Fibroblast of pulmonary artery (primary cell): ENCODE data around the gene ADGRF5.

Experiments used
- DNase-seq: peaks from one replicate; pipeline ENCODE4 v3.0.0-alpha.2; 2010; ENCODE audit warnings: low read depth
- H3K4me3 ChIP-seq: replicated peaks from 2 replicates; pipeline ENCODE4 v1.5.1; 2011; ENCODE audit warnings: low read depth, mild to moderate bottlenecking, control low read depth, low read length, moderate library complexity
- TF ChIP-seq, protein P1 (sequence below): IDR thresholded peaks from 2 replicates; pipeline ENCODE4 v1.5.1; 2011; ENCODE audit warnings: mild to moderate bottlenecking, control low read depth, low read length, inconsistent platforms; ENCODE audit errors: missing control alignments

ADGRF5 gene

DNA sequence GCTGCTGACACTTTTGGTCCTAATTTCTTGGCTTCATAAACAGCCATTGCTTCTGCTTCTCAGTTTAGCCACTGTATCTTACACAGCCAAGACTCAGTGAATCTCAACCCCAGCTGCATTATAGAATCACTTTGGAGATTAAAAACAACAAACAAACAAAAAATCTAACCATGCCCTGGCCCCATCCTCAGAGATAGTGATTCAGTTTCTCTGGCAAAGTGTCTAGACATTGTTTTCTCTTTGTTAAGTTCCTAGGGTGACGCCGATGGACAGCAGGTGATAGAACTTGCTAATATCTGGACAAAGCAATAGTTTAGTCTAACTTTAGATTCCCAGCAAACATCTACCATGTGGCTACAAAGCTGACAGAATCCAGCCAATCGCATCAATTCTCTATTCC lies 2.9 kb downstream of the ADGRF5 start:
- H3K4me3 ChIP-seq, result no peak overlapping the region
- peak; percentile 48 for DNase-seq
- TF ChIP-seq, protein P1, sequence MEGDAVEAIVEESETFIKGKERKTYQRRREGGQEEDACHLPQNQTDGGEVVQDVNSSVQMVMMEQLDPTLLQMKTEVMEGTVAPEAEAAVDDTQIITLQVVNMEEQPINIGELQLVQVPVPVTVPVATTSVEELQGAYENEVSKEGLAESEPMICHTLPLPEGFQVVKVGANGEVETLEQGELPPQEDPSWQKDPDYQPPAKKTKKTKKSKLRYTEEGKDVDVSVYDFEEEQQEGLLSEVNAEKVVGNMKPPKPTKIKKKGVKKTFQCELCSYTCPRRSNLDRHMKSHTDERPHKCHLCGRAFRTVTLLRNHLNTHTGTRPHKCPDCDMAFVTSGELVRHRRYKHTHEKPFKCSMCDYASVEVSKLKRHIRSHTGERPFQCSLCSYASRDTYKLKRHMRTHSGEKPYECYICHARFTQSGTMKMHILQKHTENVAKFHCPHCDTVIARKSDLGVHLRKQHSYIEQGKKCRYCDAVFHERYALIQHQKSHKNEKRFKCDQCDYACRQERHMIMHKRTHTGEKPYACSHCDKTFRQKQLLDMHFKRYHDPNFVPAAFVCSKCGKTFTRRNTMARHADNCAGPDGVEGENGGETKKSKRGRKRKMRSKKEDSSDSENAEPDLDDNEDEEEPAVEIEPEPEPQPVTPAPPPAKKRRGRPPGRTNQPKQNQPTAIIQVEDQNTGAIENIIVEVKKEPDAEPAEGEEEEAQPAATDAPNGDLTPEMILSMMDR, result no peak

DNA sequence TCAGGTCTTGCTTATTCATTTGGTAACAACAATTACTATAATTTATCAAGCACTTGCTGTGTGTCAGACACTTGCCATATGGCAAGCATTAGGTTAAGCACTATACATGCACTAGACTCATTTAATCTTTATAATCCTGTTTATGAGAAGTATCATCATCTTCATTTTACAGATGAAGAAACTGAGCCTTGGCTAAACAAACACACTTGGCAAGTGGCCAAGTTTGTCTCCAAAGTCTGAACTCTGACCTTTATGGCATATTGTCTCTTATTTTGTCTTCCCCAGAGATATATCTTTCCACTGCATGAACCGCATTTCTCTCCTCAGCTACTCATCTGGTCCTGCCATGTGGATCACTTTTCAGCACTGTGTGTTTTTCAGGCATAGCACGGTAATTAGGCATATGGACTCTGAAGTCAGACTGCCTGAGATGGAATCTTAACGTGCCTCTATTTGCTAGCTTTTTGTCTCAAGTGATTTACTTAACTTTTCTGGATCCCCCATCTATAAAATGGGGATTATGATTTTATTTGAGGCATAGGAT lies 4.7 kb downstream of the ADGRF5 start:
- no peak for DNase-seq
- H3K4me3 ChIP-seq, result no peak overlapping the region
- TF ChIP-seq, protein P1, result no peak

DNA sequence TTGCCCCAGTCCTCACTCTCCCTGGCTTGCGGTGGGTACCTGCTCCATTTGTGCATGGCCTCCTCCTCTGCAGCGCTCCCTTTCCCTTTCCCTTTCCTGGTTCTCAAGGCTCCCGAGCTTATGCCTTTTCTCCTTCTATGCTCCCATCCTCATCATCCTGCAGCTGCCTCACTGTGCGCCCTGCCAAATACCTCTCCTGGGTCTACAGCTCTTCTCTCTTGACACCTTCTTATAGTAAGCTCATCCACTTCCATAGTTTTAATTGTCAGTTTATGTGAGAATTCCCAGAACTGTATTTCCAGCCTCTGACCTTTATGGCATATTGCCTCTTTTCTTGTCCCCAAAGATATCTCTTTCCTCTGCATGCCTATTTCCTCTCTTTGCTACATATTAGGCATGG lies 5.9 kb downstream of the ADGRF5 start:
- no peak overlapping the region for H3K4me3 ChIP-seq
- TF ChIP-seq, protein P1, result no peak
- DNase-seq, result no peak

DNA sequence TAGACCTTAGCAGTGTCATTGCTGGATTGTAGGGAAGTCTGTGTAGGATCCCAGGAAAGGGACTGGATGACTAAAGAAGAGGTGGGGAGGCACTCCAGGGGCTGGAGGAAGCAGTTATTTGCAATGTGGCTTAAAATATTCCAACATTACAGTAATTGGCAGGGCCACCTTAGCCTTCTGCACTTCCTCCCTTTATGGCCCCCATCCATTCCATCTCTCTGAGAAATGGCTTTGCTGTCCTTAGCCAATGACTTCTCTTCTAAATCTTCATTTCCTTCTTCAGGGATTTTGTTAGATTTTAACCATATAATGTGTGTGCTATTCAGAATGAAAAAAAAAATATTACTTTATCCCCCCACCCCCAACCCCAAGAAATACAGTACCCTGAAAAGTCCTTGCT lies 6.4 kb downstream of the ADGRF5 start:
- no peak for DNase-seq
- TF ChIP-seq, protein P1, result no peak
- no peak overlapping the region for H3K4me3 ChIP-seq

DNA sequence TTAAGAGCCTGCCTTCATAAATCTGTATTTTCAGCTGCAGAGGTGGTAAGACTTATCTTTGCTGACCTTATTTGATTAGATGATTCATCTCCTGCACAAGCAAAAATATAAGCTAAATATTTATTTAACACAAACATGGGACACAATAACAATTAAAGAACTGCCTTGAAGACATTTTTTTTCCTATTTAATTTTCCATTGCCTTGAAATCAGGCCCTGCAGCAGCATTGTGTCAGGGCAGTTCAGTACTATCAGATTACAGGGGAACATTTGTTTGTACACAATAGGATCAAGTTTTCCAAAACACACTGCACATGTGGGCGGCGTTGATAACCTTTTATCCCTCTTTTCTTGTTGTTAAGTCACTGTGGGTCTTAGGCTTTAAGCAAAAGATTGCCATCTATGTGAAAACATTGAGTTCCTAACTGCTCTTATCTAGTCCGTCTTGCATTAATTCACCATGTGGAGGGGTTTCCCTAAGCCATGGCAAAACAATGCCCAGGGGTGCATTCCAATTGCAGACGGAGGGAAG lies 7.4 kb downstream of the ADGRF5 start:
- TF ChIP-seq, protein P1, result no peak
- no peak for DNase-seq
- no peak overlapping the region for H3K4me3 ChIP-seq

DNA sequence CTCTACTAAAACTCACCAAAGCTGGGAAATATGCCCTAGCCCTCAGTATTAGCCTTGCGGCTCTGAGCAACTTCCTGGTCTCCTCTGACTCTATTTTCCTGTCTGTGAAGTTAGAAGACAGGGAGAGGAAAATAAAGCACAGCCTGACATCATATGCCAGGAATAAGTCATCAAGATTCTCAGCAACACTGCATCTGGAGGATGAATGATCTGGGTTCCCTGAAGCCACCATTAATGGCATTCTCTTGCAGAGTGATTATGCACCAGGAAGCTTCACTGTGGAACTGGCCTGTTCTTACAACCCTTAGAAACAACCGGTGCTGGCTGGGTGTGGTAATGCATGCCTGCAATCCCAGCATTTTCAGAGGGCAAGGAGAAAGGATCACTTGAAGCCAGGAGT lies 12.4 kb downstream of the ADGRF5 start:
- peak; percentile 58 for DNase-seq
- no peak overlapping the region for H3K4me3 ChIP-seq
- TF ChIP-seq, protein P1, result no peak

DNA sequence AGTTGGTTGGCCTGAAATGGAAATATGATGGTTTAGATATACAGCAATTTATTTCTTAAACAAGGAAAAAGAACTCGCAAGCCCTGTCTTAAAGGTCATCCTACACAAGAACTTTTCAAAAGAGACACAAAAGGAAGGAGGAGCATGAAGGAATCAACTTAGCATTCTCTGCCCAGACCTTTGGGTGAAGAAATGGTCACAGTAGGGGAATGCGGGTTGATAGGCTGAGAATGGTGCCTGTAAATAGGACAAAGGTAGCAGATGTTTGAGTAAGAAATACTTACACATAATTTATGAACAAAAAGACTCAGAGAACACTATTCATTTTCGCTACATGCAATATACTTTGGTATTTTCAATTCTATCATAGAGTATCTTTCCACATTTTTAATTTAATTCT lies 15.0 kb downstream of the ADGRF5 start:
- TF ChIP-seq, protein P1, result no peak
- H3K4me3 ChIP-seq, result no peak overlapping the region
- no peak for DNase-seq
